ENCODE measurements around the gene TPPP. TPM values are rescaled to one million over a fixed set of nuclear protein-coding genes. Genes with fewer than 3 reads are reported as not detected.

TPPP gene
- total and polyA plus RNA-seq, 2 experiments from 2014 or later, result 0.48 to 1.4 TPM

- Mint-ChIP-seq H3K27ac (no peak overlapping the region), H3K4me3 (no peak overlapping the region), H3K9me3 (peaks cover 10% of the 10 kb centered on the region; the same call in 2 of the 3 replicates), H3K36me3 (ENCODE audit: low read depth) (peaks cover 7% of the 10 kb centered on the region), H3K27me3 (ENCODE audit: insufficient read depth, low read depth, poor library complexity) (peaks cover 9% of the 10 kb centered on the region), H3K4me1 (no peaks in the 10 kb centered on the region)
- Histone ChIP-seq H2AFZ (no peak overlapping the region), H4K20me1 (replicated peaks; ENCODE audit: insufficient read depth) (peaks cover 3% of the 10 kb centered on the region; the same call in 1 of the 2 replicates), H3K36me3 (ENCODE audit: insufficient read depth) (peaks cover 24% of the 10 kb centered on the region), H3K27me3 (ENCODE audit: insufficient read depth) (no peaks in the 10 kb centered on the region), H3K4me1 (ENCODE audit: insufficient read depth) (no peaks in the 10 kb centered on the region), H3K79me2 (replicated peaks; ENCODE audit: insufficient read depth) (no peaks in the 10 kb centered on the region; the same call in 1 of the 2 replicates), H3K4me2 (no peak overlapping the region), H3K4me3 (no peak overlapping the region), H3K9me2 (ENCODE audit: insufficient read depth) (no peaks in the 10 kb centered on the region), H3K27ac (ENCODE audit: low read depth) (no peak overlapping the region), H3F3A (replicated peaks; ENCODE audit: low read depth) (peaks cover 10% of the 10 kb centered on the region)
- DNase-seq (ENCODE audit: low spot score), result no peak
- no peak for ATAC-seq
- TF ChIP-seq JUNB (IDR thresholded peaks at IDR 0.05; ENCODE audit: unreplicated experiment) (no peak), ZNF331 (CRISPR knock-in tag; IDR thresholded peaks at IDR 0.05; ENCODE audit: low read depth) (no peak), CREB1 (CRISPR knock-in tag; IDR thresholded peaks at IDR 0.05; ENCODE audit: low read depth) (no peak), ETS1 (IDR thresholded peaks at IDR 0.05) (no peak)
Observed at GRCh38 chr5:647727-648126, 45.4 kb downstream of the TPPP start.

GRCh38 chr5:647311-647710 lies 45.8 kb downstream of the TPPP start:
- Mint-ChIP-seq H3K36me3 (ENCODE audit: low read depth) (peaks cover 7% of the 10 kb centered on the region), H3K4me1 (no peaks in the 10 kb centered on the region), H3K27ac (no peak overlapping the region), H3K4me3 (no peak overlapping the region), H3K27me3 (ENCODE audit: insufficient read depth, low read depth, poor library complexity) (peaks cover 6% of the 10 kb centered on the region), H3K9me3 (peaks cover 7% of the 10 kb centered on the region; the same call in 2 of the 3 replicates)
- ATAC-seq (no peak), DNase-seq (ENCODE audit: low spot score) (no peak)
- no peak for TF ChIP-seq STAT1 (IDR thresholded peaks at IDR 0.05; ENCODE audit: unreplicated experiment)
- no peak overlapping the region for H3K4me3 ChIP-seq
- no peaks in the 10 kb centered on the region for H3K9me2 ChIP-seq (ENCODE audit: insufficient read depth)
- no peak overlapping the region for H3K27ac ChIP-seq (ENCODE audit: low read depth)
- no peaks in the 10 kb centered on the region; the same call in 1 of the 2 replicates for H3K79me2 ChIP-seq (replicated peaks; ENCODE audit: insufficient read depth)
- H2AFZ ChIP-seq, result no peak overlapping the region
- peaks cover 3% of the 10 kb centered on the region; the same call in 1 of the 2 replicates for H4K20me1 ChIP-seq (replicated peaks; ENCODE audit: insufficient read depth)
- H3K4me1 ChIP-seq (ENCODE audit: insufficient read depth), result no peaks in the 10 kb centered on the region
- no peak overlapping the region for H3K4me2 ChIP-seq
- peaks cover 10% of the 10 kb centered on the region for H3F3A ChIP-seq (replicated peaks; ENCODE audit: low read depth)
- no peaks in the 10 kb centered on the region for H3K27me3 ChIP-seq (ENCODE audit: insufficient read depth)
- peaks cover 24% of the 10 kb centered on the region for H3K36me3 ChIP-seq (ENCODE audit: insufficient read depth)

GRCh38 chr5:646396-647201 lies 46.6 kb downstream of the TPPP start:
- Mint-ChIP-seq H3K27ac (no peak overlapping the region), H3K27me3 (ENCODE audit: insufficient read depth, low read depth, poor library complexity) (peaks cover 5% of the 10 kb centered on the region), H3K4me3 (no peak overlapping the region), H3K4me1 (no peaks in the 10 kb centered on the region), H3K9me3 (peaks cover 5% of the 10 kb centered on the region; the same call in 2 of the 3 replicates), H3K36me3 (ENCODE audit: low read depth) (peaks cover 14% of the 10 kb centered on the region)
- ATAC-seq (no peak), DNase-seq (ENCODE audit: low spot score) (no peak)
- Histone ChIP-seq H3K27me3 (ENCODE audit: insufficient read depth) (no peaks in the 10 kb centered on the region), H2AFZ (no peak overlapping the region), H3K4me2 (no peak overlapping the region), H3K36me3 (ENCODE audit: insufficient read depth) (peaks cover 24% of the 10 kb centered on the region), H3F3A (replicated peaks; ENCODE audit: low read depth) (peaks cover 10% of the 10 kb centered on the region), H4K20me1 (replicated peaks; ENCODE audit: insufficient read depth) (peaks cover 3% of the 10 kb centered on the region; the same call in 1 of the 2 replicates), H3K9me2 (ENCODE audit: insufficient read depth) (no peaks in the 10 kb centered on the region), H3K4me1 (ENCODE audit: insufficient read depth) (no peaks in the 10 kb centered on the region), H3K27ac (ENCODE audit: low read depth) (no peak overlapping the region), H3K79me2 (replicated peaks; ENCODE audit: insufficient read depth) (no peaks in the 10 kb centered on the region; the same call in 1 of the 2 replicates), H3K4me3 (no peak overlapping the region)
- TF ChIP-seq ETS1 (IDR thresholded peaks at IDR 0.05), result no peak

Measured in GM23338 (cell line).